H4 (cell line): ENCODE measurements around the gene HNRNPA3. TPM values are rescaled to one million over a fixed set of nuclear protein-coding genes. Genes with fewer than 3 reads are reported as not detected.
"Not testable (repeated sequence)": the region's sequence is repeated elsewhere in the genome, so short reads cannot be mapped to it uniquely, and the experiment has no call there.

Source experiments
- DNase-seq: peaks from one replicate; pipeline ENCODE4 v3.0.0-alpha.2; 2015; ENCODE audit warnings: low spot score
- total RNA-seq: library from RNA; depleted of rRNA; stranded (reverse); fragments of >200 nt; shearing (Covaris generic); gene quantifications from 2 replicates; pipeline ENCODE4 v1.2.3, GENCODE V29; 2014

HNRNPA3 gene
- total RNA-seq, 1 experiment from 2014 or later, result 34.9 TPM

- DNase-seq, result no peak
Observed at GRCh38 chr2:177188482-177189469, 23.8 kb upstream of the HNRNPA3 start.

GRCh38 chr2:177190941-177191340 is 21.7 kb upstream of the HNRNPA3 start:
- no peak for DNase-seq

- DNase-seq, result no peak
Observed at GRCh38 chr2:177192788-177193187, 19.8 kb upstream of the HNRNPA3 start.

GRCh38 chr2:177193240-177193639 is 19.4 kb upstream of the HNRNPA3 start:
- DNase-seq, result no peak

GRCh38 chr2:177195194-177195593 is 17.4 kb upstream of the HNRNPA3 start:
- no peak for DNase-seq

- not testable (repeated sequence) for DNase-seq
Observed at GRCh38 chr2:177200419-177200818, 12.2 kb upstream of the HNRNPA3 start.

- no peak for DNase-seq
Observed at GRCh38 chr2:177201919-177202346, 10.7 kb upstream of the HNRNPA3 start.

GRCh38 chr2:177204417-177204816 is 8.2 kb upstream of the HNRNPA3 start:
- DNase-seq, result no peak

GRCh38 chr2:177207101-177207500 is 5.5 kb upstream of the HNRNPA3 start:
- DNase-seq, result no peak

GRCh38 chr2:177211169-177211568 is 1.4 kb upstream of the HNRNPA3 start:
- DNase-seq, result no peak

- no peak for DNase-seq
Observed at GRCh38 chr2:177211576-177212105, 953 bp upstream of the HNRNPA3 start.

GRCh38 chr2:177212891-177213856 is 580 bp downstream of the HNRNPA3 start:
- DNase-seq, result peak; percentile 83

GRCh38 chr2:177217247-177217843 is 4.8 kb downstream of the HNRNPA3 start:
- DNase-seq, result no peak

- not testable (repeated sequence) for DNase-seq
Observed at GRCh38 chr2:177219787-177220186, 7.2 kb downstream of the HNRNPA3 start.

- DNase-seq, result no peak
Observed at GRCh38 chr2:177221534-177221933, 8.9 kb downstream of the HNRNPA3 start.

- DNase-seq, result no peak
Observed at GRCh38 chr2:177221970-177222369, 9.4 kb downstream of the HNRNPA3 start.

GRCh38 chr2:177223436-177223835 is 10.8 kb downstream of the HNRNPA3 start:
- DNase-seq, result not testable (repeated sequence)

GRCh38 chr2:177225965-177226360 is 13.4 kb downstream of the HNRNPA3 start:
- DNase-seq, result no peak

GRCh38 chr2:177229442-177230242 is 17.0 kb downstream of the HNRNPA3 start:
- DNase-seq, result no peak

GRCh38 chr2:177231270-177231669 is 18.7 kb downstream of the HNRNPA3 start:
- no peak for DNase-seq
